Loucy (cell line): ENCODE measurements around the gene IQSEC1.

Experiments
- H2AFZ ChIP-seq: fragments of 200-600 bp; sonication (generic); 2 replicates; pipeline ENCODE4 v1.6.0; 2016; ENCODE audit warnings: antibody characterized with exemption, mild to moderate bottlenecking, low read length, moderate library complexity
- H3F3A ChIP-seq: fragments of 200-600 bp; 2 replicates; pipeline ENCODE4 v1.6.0; 2016; ENCODE audit warnings: antibody characterized with exemption, low read depth, mild to moderate bottlenecking
- H3K27me3 ChIP-seq: fragments of 200-600 bp; sonication (generic); 2 replicates; pipeline ENCODE4 v1.6.1; 2014; ENCODE audit warnings: low read length, mild to moderate bottlenecking; ENCODE audit not compliant: insufficient read depth, poor library complexity, severe bottlenecking
- H3K36me3 ChIP-seq: fragments of 200-600 bp; sonication (generic); 2 replicates; pipeline ENCODE4 v1.6.1; 2016; ENCODE audit warnings: low read length; ENCODE audit not compliant: insufficient read depth
- H3K4me1 ChIP-seq: fragments of 200-600 bp; sonication (generic); 2 replicates; pipeline ENCODE4 v1.5.1; 2014; ENCODE audit warnings: low read length, mild to moderate bottlenecking; ENCODE audit not compliant: insufficient read depth, poor library complexity, severe bottlenecking
- H3K4me2 ChIP-seq: fragments of 200-600 bp; sonication (generic); 2 replicates; pipeline ENCODE4 v1.6.0; 2014; ENCODE audit warnings: antibody characterized with exemption, low read length, low read depth, mild to moderate bottlenecking; ENCODE audit not compliant: poor library complexity, severe bottlenecking
- H3K4me3 ChIP-seq: fragments of 200-600 bp; sonication (generic); 2 replicates; pipeline ENCODE4 v1.5.1; 2014; ENCODE audit warnings: low read length, mild to moderate bottlenecking, mixed read lengths; ENCODE audit not compliant: poor library complexity, severe bottlenecking
- H3K79me2 ChIP-seq: fragments of 200-600 bp; sonication (generic); 2 replicates; pipeline ENCODE4 v1.6.1; 2014; ENCODE audit warnings: low read length; ENCODE audit not compliant: insufficient read depth
- H3K9ac ChIP-seq: fragments of 200-600 bp; sonication (generic); 2 replicates; pipeline ENCODE4 v1.6.0; 2014; ENCODE audit warnings: mild to moderate bottlenecking, low read depth, low read length, moderate library complexity; ENCODE audit not compliant: poor library complexity, severe bottlenecking
- H3K9me2 ChIP-seq: fragments of 200-600 bp; sonication (generic); replicated peaks from 2 replicates; pipeline ENCODE4 v1.6.1; 2016; ENCODE audit warnings: low read depth, low read length, mixed read lengths
- H3K9me3 ChIP-seq: fragments of 200-600 bp; sonication (generic); 2 replicates; pipeline ENCODE4 v1.6.1; 2014; ENCODE audit warnings: mild to moderate bottlenecking, antibody characterized with exemption, low read length, low read depth; ENCODE audit not compliant: insufficient read depth
- H4K20me1 ChIP-seq: fragments of 200-600 bp; sonication (generic); 2 replicates; pipeline ENCODE4 v1.6.0; 2014; ENCODE audit warnings: antibody characterized with exemption, low read length, mild to moderate bottlenecking; ENCODE audit not compliant: insufficient read depth, poor library complexity, severe bottlenecking
- CTCF ChIP-seq: fragments of 200-600 bp; sonication (generic); conservative IDR thresholded peaks from 2 replicates; pipeline ENCODE4 v1.5.1; 2014; ENCODE audit warnings: mild to moderate bottlenecking, antibody characterized with exemption, low read length
- EZH2phosphoT487 ChIP-seq: fragments of 200-600 bp; IDR thresholded peaks from 2 replicates; pipeline ENCODE4 v1.6.1; 2018; ENCODE audit warnings: antibody characterized with exemption, mild to moderate bottlenecking, moderate library complexity, borderline replicate concordance

The IQSEC1 gene

GRCh38 chr3:12895391-12896062, 177.7 kb downstream of the IQSEC1 start:
- Histone ChIP-seq H3K4me2 (no peak overlapping the region), H4K20me1 (no peaks in the 10 kb centered on the region), H3K36me3 (peaks cover 7% of the 10 kb centered on the region; the same call in 1 of the 2 replicates), H3K4me3 (no peak overlapping the region), H3K9me3 (no peaks in the 10 kb centered on the region), H3K4me1 (peaks cover 37% of the 10 kb centered on the region), H3K79me2 (no peaks in the 10 kb centered on the region), H3K9me2 (no peaks in the 10 kb centered on the region), H3F3A (peaks cover 3% of the 10 kb centered on the region; the same call in 1 of the 2 replicates), H2AFZ (no peak overlapping the region), H3K27me3 (no peaks in the 10 kb centered on the region), H3K9ac (no peak overlapping the region)
- TF ChIP-seq EZH2phosphoT487: no peak
- TF ChIP-seq CTCF: no peak

- peaks cover 2% of the 10 kb centered on the region; the same call in 1 of the 2 replicates for H3K36me3 ChIP-seq
- no peaks in the 10 kb centered on the region for H3K27me3 ChIP-seq
- no peak overlapping the region for H2AFZ ChIP-seq
- no peaks in the 10 kb centered on the region for H3K79me2 ChIP-seq
- TF ChIP-seq EZH2phosphoT487 (no peak), CTCF (no peak)
- H3K4me2 ChIP-seq: no peak overlapping the region
- no peak overlapping the region for H3K4me3 ChIP-seq
- H3K9me2 ChIP-seq: no peaks in the 10 kb centered on the region
- no peak overlapping the region for H3K9ac ChIP-seq
- H3F3A ChIP-seq: peaks cover 3% of the 10 kb centered on the region; the same call in 1 of the 2 replicates
- no peaks in the 10 kb centered on the region for H4K20me1 ChIP-seq
- peaks cover 37% of the 10 kb centered on the region for H3K4me1 ChIP-seq
- no peaks in the 10 kb centered on the region for H3K9me3 ChIP-seq
Observed at GRCh38 chr3:12894629-12895028, 178.6 kb downstream of the IQSEC1 start.

GRCh38 chr3:12893852-12894251, 179.4 kb downstream of the IQSEC1 start:
- no peaks in the 10 kb centered on the region for H3K9me2 ChIP-seq
- H3K36me3 ChIP-seq: no peaks in the 10 kb centered on the region
- H4K20me1 ChIP-seq: no peaks in the 10 kb centered on the region
- no peak overlapping the region for H2AFZ ChIP-seq
- no peaks in the 10 kb centered on the region for H3K79me2 ChIP-seq
- H3K4me2 ChIP-seq: no peak overlapping the region
- no peak overlapping the region for H3K9ac ChIP-seq
- TF ChIP-seq EZH2phosphoT487: no peak
- no peaks in the 10 kb centered on the region for H3K9me3 ChIP-seq
- H3K27me3 ChIP-seq: no peaks in the 10 kb centered on the region
- H3K4me3 ChIP-seq: no peak overlapping the region
- H3F3A ChIP-seq: peaks cover 3% of the 10 kb centered on the region; the same call in 1 of the 2 replicates
- peaks cover 37% of the 10 kb centered on the region for H3K4me1 ChIP-seq

- no peak for TF ChIP-seq CTCF
- Histone ChIP-seq H2AFZ (no peak overlapping the region), H3K9ac (no peak overlapping the region), H3F3A (peaks cover 3% of the 10 kb centered on the region; the same call in 1 of the 2 replicates), H3K36me3 (no peaks in the 10 kb centered on the region), H3K4me2 (no peak overlapping the region), H3K79me2 (no peaks in the 10 kb centered on the region), H3K9me2 (no peaks in the 10 kb centered on the region), H3K27me3 (no peaks in the 10 kb centered on the region), H3K9me3 (no peaks in the 10 kb centered on the region), H3K4me1 (peaks cover 32% of the 10 kb centered on the region), H3K4me3 (no peak overlapping the region), H4K20me1 (no peaks in the 10 kb centered on the region)
Observed at GRCh38 chr3:12893247-12893646, 180.0 kb downstream of the IQSEC1 start.
